Activated CD8-positive, alpha-beta memory T cell treated with anti-CD3 and anti-CD28 coated beads, Interleukin-2, amount 50 U/mL, for 1 hour (primary cell): ENCODE results near the gene ASXL3.

Source experiments
- DNase-seq: peaks from one replicate; pipeline ENCODE4 v3.0.0-alpha.2; 2020; ENCODE audit errors: extremely low read depth

ASXL3 gene

GRCh38 chr18:33577685-33578517 is at the start of gene ASXL3:
ASXL3 (plus strand) TSS chr18:33578219; CDS start chr18:33578632, 413 bp downstream.
- DNase-seq: no peak

GRCh38 chr18:33532978-33533377 is 45.0 kb upstream of the ASXL3 start:
- no peak for DNase-seq

GRCh38 chr18:33536904-33537303 is 41.1 kb upstream of the ASXL3 start:
- DNase-seq: no peak

- no peak for DNase-seq
Observed at GRCh38 chr18:33538418-33539042, 39.5 kb upstream of the ASXL3 start.

GRCh38 chr18:33540392-33540791 is 37.6 kb upstream of the ASXL3 start:
- no peak for DNase-seq

GRCh38 chr18:33541316-33541715 is 36.7 kb upstream of the ASXL3 start:
- no peak for DNase-seq

- no peak for DNase-seq
Observed at GRCh38 chr18:33556846-33557245, 21.2 kb upstream of the ASXL3 start.

GRCh38 chr18:33557706-33558105 is 20.3 kb upstream of the ASXL3 start:
- DNase-seq: no peak

GRCh38 chr18:33558529-33558928 is 19.5 kb upstream of the ASXL3 start:
- no peak for DNase-seq

GRCh38 chr18:33560686-33561370 is 17.2 kb upstream of the ASXL3 start:
- no peak for DNase-seq

GRCh38 chr18:33562741-33563140 is 15.3 kb upstream of the ASXL3 start:
- no peak for DNase-seq

GRCh38 chr18:33567705-33568104 is 10.3 kb upstream of the ASXL3 start:
- DNase-seq: no peak

GRCh38 chr18:33571998-33572787 is 5.8 kb upstream of the ASXL3 start:
- DNase-seq: no peak

- no peak for DNase-seq
Observed at GRCh38 chr18:33573193-33573592, 4.8 kb upstream of the ASXL3 start.

GRCh38 chr18:33575451-33575850 is 2.6 kb upstream of the ASXL3 start:
- DNase-seq: no peak

GRCh38 chr18:33576999-33577646 is 896 bp upstream of the ASXL3 start:
- no peak for DNase-seq

GRCh38 chr18:33578518-33579348 is 714 bp downstream of the ASXL3 start:
- DNase-seq: no peak

- DNase-seq: no peak
Observed at GRCh38 chr18:33579349-33580215, 1.6 kb downstream of the ASXL3 start.

- no peak for DNase-seq
Observed at GRCh38 chr18:33580546-33580945, 2.5 kb downstream of the ASXL3 start.

- no peak for DNase-seq
Observed at GRCh38 chr18:33581856-33582255, 3.8 kb downstream of the ASXL3 start.
